WTC11 (cell line): Measurements from ENCODE around the gene RAPGEF5. TPM values are rescaled to one million over a fixed set of nuclear protein-coding genes. Genes with fewer than 3 reads are reported as not detected.

Source experiments
- ATAC-seq: fragments of 200-7000 bp; cut with Tn5 transposase; 2 replicates; pipeline ENCODE4 v1.10.0; 2021; ENCODE audit warnings: mild to moderate bottlenecking, moderate library complexity
- CTCF ChIA-PET: fragments of 300-600 bp; sonication (Branson Sonifier 250); formaldehyde crosslinking; loops from one replicate; lab custom pipeline; 2021; ENCODE audit warnings: antibody characterized with exemption; lab: Charles Lee
- POLR2A ChIA-PET: fragments of 350-600 bp; sonication (Branson Sonifier 250); formaldehyde crosslinking; loops from one replicate; lab custom pipeline; 2021; ENCODE audit warnings: antibody characterized with exemption; lab: Charles Lee
- DNase-seq: peaks from one replicate; pipeline ENCODE4 v3.0.0; 2021; ENCODE audit warnings: low spot score
- H3K27ac Mint-ChIP-seq: 2 replicates; pipeline ENCODE4 v1.8.0; 2021; ENCODE audit warnings: mixed read lengths
- H3K27me3 Mint-ChIP-seq: 2 replicates; pipeline ENCODE4 v1.8.0; 2021; ENCODE audit warnings: low read depth, mild to moderate bottlenecking, moderate library complexity, mixed read lengths
- H3K36me3 Mint-ChIP-seq: 2 replicates; pipeline ENCODE4 v1.8.0; 2021; ENCODE audit warnings: mixed read lengths
- H3K4me1 Mint-ChIP-seq: 2 replicates; pipeline ENCODE4 v1.8.0; 2022; ENCODE audit warnings: mixed read lengths
- H3K4me3 Mint-ChIP-seq: 2 replicates; pipeline ENCODE4 v1.8.0; 2021; ENCODE audit warnings: mild to moderate bottlenecking, moderate library complexity, mixed read lengths
- H3K9me3 Mint-ChIP-seq: 2 replicates; pipeline ENCODE4 v1.8.0; 2021; ENCODE audit warnings: mixed read lengths
- EMX1 ChIP-seq: fragments of 250-450 bp; sonication (Bioruptor Pico); IDR thresholded peaks from 2 replicates; pipeline ENCODE4 v1.8.0; 2021; ENCODE audit warnings: mild to moderate bottlenecking
- GABPB1 ChIP-seq: sonication (generic); formaldehyde crosslinking; IDR thresholded peaks from 2 replicates; pipeline ENCODE4 v1.8.1; 2023; ENCODE audit warnings: mild to moderate bottlenecking, missing genetic modification reagents
- NR1H2 ChIP-seq: sonication (generic); formaldehyde crosslinking; IDR thresholded peaks from 2 replicates; pipeline ENCODE4 v1.9.0; 2021; ENCODE audit warnings: mild to moderate bottlenecking, moderate library complexity, missing genetic modification reagents
- NR3C1 ChIP-seq: sonication (generic); formaldehyde crosslinking; conservative IDR thresholded peaks from 2 replicates; pipeline ENCODE4 v1.8.1; 2023; ENCODE audit warnings: low read depth, mild to moderate bottlenecking, missing genetic modification reagents
- ZBTB21 ChIP-seq: sonication (generic); formaldehyde crosslinking; IDR thresholded peaks from 2 replicates; pipeline ENCODE4 v1.8.1; 2023; ENCODE audit warnings: mild to moderate bottlenecking, missing genetic modification reagents, borderline replicate concordance
- ZNF416 ChIP-seq: fragments of 250-450 bp; sonication (Bioruptor Pico); IDR thresholded peaks from 2 replicates; pipeline ENCODE4 v1.9.0; 2021; ENCODE audit warnings: mild to moderate bottlenecking, inconsistent platforms
- ZNF671 ChIP-seq: fragments of 250-450 bp; sonication (Bioruptor Pico); IDR thresholded peaks from 2 replicates; pipeline ENCODE4 v1.8.0; 2021; ENCODE audit warnings: mild to moderate bottlenecking
- total RNA-seq: library from RNA; stranded (reverse); gene quantifications from 3 replicates; pipeline ENCODE4 v1.2.3, GENCODE V29; 2021
- TF ChIP-seq, protein P1 (sequence below): sonication (generic); formaldehyde crosslinking; IDR thresholded peaks from 2 replicates; pipeline ENCODE4 v1.8.1; 2023; ENCODE audit warnings: mild to moderate bottlenecking, missing genetic modification reagents
- TF ChIP-seq, protein P2 (sequence below): sonication (generic); formaldehyde crosslinking; IDR thresholded peaks from 2 replicates; pipeline ENCODE4 v1.8.1; 2022; ENCODE audit warnings: mild to moderate bottlenecking, missing genetic modification reagents, moderate library complexity, borderline replicate concordance
- TF ChIP-seq, protein P3 (sequence below): sonication (generic); formaldehyde crosslinking; IDR thresholded peaks from 2 replicates; pipeline ENCODE4 v1.8.0; 2022; ENCODE audit warnings: mild to moderate bottlenecking, missing genetic modification reagents
- TF ChIP-seq, protein P4 (sequence below): sonication (generic); formaldehyde crosslinking; IDR thresholded peaks from 2 replicates; pipeline ENCODE4 v1.8.0; 2022; ENCODE audit warnings: mild to moderate bottlenecking, missing genetic modification reagents
- TF ChIP-seq, protein P5 (sequence below): sonication (generic); formaldehyde crosslinking; IDR thresholded peaks from 2 replicates; pipeline ENCODE4 v1.8.1; 2022; ENCODE audit warnings: low read depth, missing genetic modification reagents, borderline replicate concordance

Gene RAPGEF5
- total RNA-seq, 1 experiment from 2014 or later = 12.3 TPM

DNA sequence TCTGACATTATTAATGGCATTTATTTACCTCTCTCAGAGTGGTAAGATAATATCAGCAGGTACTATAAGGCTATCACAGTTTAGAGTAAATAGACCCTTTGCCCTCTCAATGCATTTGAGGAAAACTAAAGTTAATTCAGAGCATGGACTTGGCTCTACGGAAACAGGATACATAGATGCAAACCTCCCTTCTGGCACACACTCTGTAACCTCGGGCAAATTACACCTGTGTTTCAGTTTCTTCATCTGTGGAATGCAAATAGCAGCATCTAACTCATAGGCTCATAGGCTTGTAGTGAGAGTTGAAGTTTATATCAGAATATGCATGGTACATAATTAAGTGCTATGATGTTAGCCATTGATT is 5.6 kb downstream of the RAPGEF5 start:
- H3K27me3 Mint-ChIP-seq = peaks cover 8% of the 10 kb centered on the region
- H3K27ac Mint-ChIP-seq = 0 out of 2 replicates have a peak overlapping the region, but pooled peaks have one; percentile 16
- POLR2A ChIA-PET = no interaction called here
- peaks cover 32% of the 10 kb centered on the region for H3K4me1 Mint-ChIP-seq
- no peak overlapping the region for H3K4me3 Mint-ChIP-seq
- peaks cover 20% of the 10 kb centered on the region for H3K36me3 Mint-ChIP-seq
- H3K9me3 Mint-ChIP-seq = peaks cover 19% of the 10 kb centered on the region
- DNase-seq (no peak), ATAC-seq (no peak)
- CTCF ChIA-PET = no interaction called here
- TF ChIP-seq, protein P1, sequence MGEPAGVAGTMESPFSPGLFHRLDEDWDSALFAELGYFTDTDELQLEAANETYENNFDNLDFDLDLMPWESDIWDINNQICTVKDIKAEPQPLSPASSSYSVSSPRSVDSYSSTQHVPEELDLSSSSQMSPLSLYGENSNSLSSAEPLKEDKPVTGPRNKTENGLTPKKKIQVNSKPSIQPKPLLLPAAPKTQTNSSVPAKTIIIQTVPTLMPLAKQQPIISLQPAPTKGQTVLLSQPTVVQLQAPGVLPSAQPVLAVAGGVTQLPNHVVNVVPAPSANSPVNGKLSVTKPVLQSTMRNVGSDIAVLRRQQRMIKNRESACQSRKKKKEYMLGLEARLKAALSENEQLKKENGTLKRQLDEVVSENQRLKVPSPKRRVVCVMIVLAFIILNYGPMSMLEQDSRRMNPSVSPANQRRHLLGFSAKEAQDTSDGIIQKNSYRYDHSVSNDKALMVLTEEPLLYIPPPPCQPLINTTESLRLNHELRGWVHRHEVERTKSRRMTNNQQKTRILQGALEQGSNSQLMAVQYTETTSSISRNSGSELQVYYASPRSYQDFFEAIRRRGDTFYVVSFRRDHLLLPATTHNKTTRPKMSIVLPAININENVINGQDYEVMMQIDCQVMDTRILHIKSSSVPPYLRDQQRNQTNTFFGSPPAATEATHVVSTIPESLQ (CRISPR knock-in tag) = no peak
- TF ChIP-seq, protein P2, sequence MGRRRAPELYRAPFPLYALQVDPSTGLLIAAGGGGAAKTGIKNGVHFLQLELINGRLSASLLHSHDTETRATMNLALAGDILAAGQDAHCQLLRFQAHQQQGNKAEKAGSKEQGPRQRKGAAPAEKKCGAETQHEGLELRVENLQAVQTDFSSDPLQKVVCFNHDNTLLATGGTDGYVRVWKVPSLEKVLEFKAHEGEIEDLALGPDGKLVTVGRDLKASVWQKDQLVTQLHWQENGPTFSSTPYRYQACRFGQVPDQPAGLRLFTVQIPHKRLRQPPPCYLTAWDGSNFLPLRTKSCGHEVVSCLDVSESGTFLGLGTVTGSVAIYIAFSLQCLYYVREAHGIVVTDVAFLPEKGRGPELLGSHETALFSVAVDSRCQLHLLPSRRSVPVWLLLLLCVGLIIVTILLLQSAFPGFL (CRISPR knock-in tag) = no peak
- TF ChIP-seq, protein P3, sequence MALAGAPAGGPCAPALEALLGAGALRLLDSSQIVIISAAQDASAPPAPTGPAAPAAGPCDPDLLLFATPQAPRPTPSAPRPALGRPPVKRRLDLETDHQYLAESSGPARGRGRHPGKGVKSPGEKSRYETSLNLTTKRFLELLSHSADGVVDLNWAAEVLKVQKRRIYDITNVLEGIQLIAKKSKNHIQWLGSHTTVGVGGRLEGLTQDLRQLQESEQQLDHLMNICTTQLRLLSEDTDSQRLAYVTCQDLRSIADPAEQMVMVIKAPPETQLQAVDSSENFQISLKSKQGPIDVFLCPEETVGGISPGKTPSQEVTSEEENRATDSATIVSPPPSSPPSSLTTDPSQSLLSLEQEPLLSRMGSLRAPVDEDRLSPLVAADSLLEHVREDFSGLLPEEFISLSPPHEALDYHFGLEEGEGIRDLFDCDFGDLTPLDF (CRISPR knock-in tag) = no peak

DNA sequence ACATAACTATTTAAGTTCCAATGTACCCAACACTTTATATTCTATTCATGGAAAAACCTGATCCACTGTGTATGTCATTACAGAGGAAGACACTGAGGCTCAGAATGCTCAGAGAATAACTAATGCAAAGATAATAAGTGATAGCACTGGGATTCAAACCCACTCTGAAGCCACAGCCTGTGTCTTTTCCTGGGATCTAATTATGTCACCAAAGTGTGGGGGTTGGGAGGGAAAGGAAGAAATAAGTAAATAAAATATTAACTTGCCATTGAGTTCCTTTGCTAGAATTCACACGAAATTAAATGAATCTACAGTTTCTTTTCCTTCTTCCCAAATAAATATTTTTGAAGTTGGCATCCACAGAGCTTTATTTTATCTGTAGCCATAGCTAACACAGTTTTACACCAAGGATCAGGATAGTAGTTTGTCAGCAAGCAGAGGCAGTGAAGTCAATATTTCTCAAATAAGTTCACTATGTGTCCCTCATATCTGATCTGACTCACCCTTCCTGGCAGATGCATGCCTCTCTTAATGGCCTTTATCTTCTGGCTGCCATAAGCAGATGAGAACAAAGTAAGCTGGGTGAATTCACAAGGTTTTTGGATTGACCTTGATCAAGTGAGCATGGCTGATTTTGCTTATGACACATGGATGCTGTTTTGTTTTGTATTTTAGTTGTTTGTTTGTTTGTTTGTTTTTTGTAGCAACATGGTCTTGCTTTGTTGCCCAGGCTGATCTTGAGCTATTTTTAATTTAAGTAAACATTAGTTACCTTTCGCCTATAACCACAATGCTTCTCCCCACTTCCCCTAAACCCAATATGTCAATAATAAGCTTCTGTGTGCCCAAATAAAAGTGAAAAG is 6.3 kb downstream of the RAPGEF5 start:
- peaks cover 27% of the 10 kb centered on the region for H3K4me1 Mint-ChIP-seq
- peaks cover 3% of the 10 kb centered on the region; the same call in 1 of the 2 replicates for H3K27me3 Mint-ChIP-seq
- peaks cover 19% of the 10 kb centered on the region for H3K9me3 Mint-ChIP-seq
- no peak for DNase-seq
- ChIA-PET CTCF (no interaction called here), POLR2A (no interaction called here)
- peaks cover 20% of the 10 kb centered on the region for H3K36me3 Mint-ChIP-seq
- H3K4me3 Mint-ChIP-seq = no peak overlapping the region
- TF ChIP-seq GABPB1 (CRISPR knock-in tag) = 0 out of 2 replicates have a peak, but pooled peaks have one; percentile 43
- no peak for TF ChIP-seq ZNF671 (CRISPR knock-in tag)
- ATAC-seq = no peak
- H3K27ac Mint-ChIP-seq = 0 out of 2 replicates have a peak overlapping the region, but pooled peaks have one; percentile 16

DNA sequence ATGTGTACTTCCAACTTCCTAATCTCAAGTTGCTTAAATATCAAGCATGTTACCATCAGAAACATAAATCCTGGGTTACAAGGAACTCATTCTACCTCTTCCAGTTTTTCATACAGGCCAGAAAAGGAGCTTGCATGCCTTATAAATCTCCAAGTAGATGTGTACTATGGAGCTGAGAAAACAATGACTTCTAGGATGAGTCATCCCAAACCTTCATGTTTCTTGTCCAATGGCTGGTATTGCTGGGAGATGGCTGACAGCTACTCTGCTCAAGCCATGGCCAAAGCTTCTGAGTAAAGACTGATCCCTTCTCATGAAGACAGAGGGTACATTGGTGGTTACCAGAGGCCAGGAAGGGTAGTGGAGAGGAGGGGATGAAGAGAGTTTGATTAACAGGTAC is 8.6 kb downstream of the RAPGEF5 start:
- Mint-ChIP-seq H3K4me3 (no peak overlapping the region), H3K27ac (no peak overlapping the region), H3K27me3 (no peaks in the 10 kb centered on the region), H3K36me3 (peaks cover 7% of the 10 kb centered on the region), H3K9me3 (peaks cover 6% of the 10 kb centered on the region), H3K4me1 (peaks cover 26% of the 10 kb centered on the region)
- CTCF ChIA-PET = no interaction called here
- ATAC-seq = no peak
- POLR2A ChIA-PET = no interaction called here
- TF ChIP-seq ZBTB21 (CRISPR knock-in tag) = no peak
- no peak for TF ChIP-seq NR3C1 (CRISPR knock-in tag)
- TF ChIP-seq, protein P4, sequence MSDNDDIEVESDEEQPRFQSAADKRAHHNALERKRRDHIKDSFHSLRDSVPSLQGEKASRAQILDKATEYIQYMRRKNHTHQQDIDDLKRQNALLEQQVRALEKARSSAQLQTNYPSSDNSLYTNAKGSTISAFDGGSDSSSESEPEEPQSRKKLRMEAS = no peak
- no peak for TF ChIP-seq ZNF416 (CRISPR knock-in tag)
- TF ChIP-seq EMX1 (CRISPR knock-in tag) = no peak
- TF ChIP-seq NR1H2 (CRISPR knock-in tag) = no peak
- TF ChIP-seq, protein P5, sequence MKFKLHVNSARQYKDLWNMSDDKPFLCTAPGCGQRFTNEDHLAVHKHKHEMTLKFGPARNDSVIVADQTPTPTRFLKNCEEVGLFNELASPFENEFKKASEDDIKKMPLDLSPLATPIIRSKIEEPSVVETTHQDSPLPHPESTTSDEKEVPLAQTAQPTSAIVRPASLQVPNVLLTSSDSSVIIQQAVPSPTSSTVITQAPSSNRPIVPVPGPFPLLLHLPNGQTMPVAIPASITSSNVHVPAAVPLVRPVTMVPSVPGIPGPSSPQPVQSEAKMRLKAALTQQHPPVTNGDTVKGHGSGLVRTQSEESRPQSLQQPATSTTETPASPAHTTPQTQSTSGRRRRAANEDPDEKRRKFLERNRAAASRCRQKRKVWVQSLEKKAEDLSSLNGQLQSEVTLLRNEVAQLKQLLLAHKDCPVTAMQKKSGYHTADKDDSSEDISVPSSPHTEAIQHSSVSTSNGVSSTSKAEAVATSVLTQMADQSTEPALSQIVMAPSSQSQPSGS (CRISPR knock-in tag) = no peak
- no peak for DNase-seq
